H1 (cell line): Measurements from ENCODE around the gene RTN4RL2. TPM values are rescaled to one million over a fixed set of nuclear protein-coding genes. Genes with fewer than 3 reads are reported as not detected.

Experiments used
- CTCF ChIA-PET: fragments of 300-600 bp; sonication (Branson Sonifier 250); formaldehyde crosslinking; loops from one replicate; lab custom pipeline; 2021; ENCODE audit not compliant: partially characterized antibody; lab: Charles Lee
- POLR2A ChIA-PET: fragments of 300-600 bp; sonication (Branson Sonifier 250); formaldehyde crosslinking; loops from one replicate; lab custom pipeline; 2021; ENCODE audit warnings: inconsistent platforms; ENCODE audit not compliant: partially characterized antibody; lab: Charles Lee
- DNase-seq, 2 experiments: peaks; one replicate each; pipeline versions ENCODE4 v3.0.0 to v3.0.0-alpha.2; 2010 to 2022; ENCODE audit warnings: low spot score in 2 of 2, low read depth in 1 of 2, mixed read lengths in 1 of 2
- FAIRE-seq: peaks from 2 replicates; lab custom pipeline; 2011; peaks lifted over from hg19 to GRCh38; lab: Jason Lieb, UNC
- H2AFZ ChIP-seq: 2 replicates; pipeline ENCODE4 v1.8.1; 2012; ENCODE audit warnings: low read length, inconsistent platforms
- H2AK5ac ChIP-seq: 2 replicates; pipeline ENCODE4 v1.6.1; 2013; ENCODE audit warnings: low read depth, low read length
- H2BK120ac ChIP-seq: replicated peaks from 2 replicates; pipeline ENCODE3; 2013; ENCODE audit warnings: low read depth, low read length, inconsistent platforms
- H2BK12ac ChIP-seq: 2 replicates; pipeline ENCODE4 v1.6.1; 2013; ENCODE audit warnings: low read depth, low read length
- H2BK15ac ChIP-seq: 2 replicates; pipeline ENCODE4 v1.6.1; 2013; ENCODE audit warnings: low read length
- H2BK20ac ChIP-seq: 2 replicates; pipeline ENCODE4 v1.6.1; 2013; ENCODE audit warnings: low read length
- H2BK5ac ChIP-seq: 2 replicates; pipeline ENCODE4 v1.6.1; 2013; ENCODE audit warnings: low read depth, low read length
- H3K14ac ChIP-seq: 2 replicates; pipeline ENCODE4 v1.6.1; 2013; ENCODE audit warnings: inconsistent platforms; ENCODE audit not compliant: insufficient read length
- H3K18ac ChIP-seq: 2 replicates; pipeline ENCODE4 v1.6.1; 2013; ENCODE audit warnings: low read length; ENCODE audit errors: extremely low read depth
- H3K23ac ChIP-seq: 2 replicates; pipeline ENCODE4 v1.6.1; 2013; ENCODE audit warnings: inconsistent platforms; ENCODE audit not compliant: insufficient read length
- H3K23me2 ChIP-seq: 2 replicates; pipeline ENCODE4 v1.6.1; 2013; ENCODE audit warnings: low read depth, low read length
- H3K27ac ChIP-seq: 2 replicates; pipeline ENCODE4 v1.6.1; 2011; ENCODE audit warnings: low read depth, low read length, inconsistent platforms
- H3K27me3 ChIP-seq, 4 experiments: replicated peaks in 1 of 4; 1 replicate in 1 of 4; 2 replicates in 3 of 4; pipeline versions ENCODE4 v1.6.1 to v1.8.1; 2011 to 2013; ENCODE audit warnings: low read length in 3 of 4, mild to moderate bottlenecking in 3 of 4, inconsistent platforms in 2 of 4, mixed read lengths in 2 of 4, moderate library complexity in 1 of 4; ENCODE audit not compliant: control insufficient read depth in 3 of 4, insufficient read depth in 3 of 4; ENCODE audit errors: extremely low read depth in 1 of 4
- H3K36me3 ChIP-seq, 4 experiments: 2 replicates each; pipeline versions ENCODE4 v1.6.1 to v1.8.1; 2011 to 2013; ENCODE audit warnings: mild to moderate bottlenecking in 4 of 4, low read length in 3 of 4, moderate library complexity in 2 of 4, control low read depth in 1 of 4, inconsistent platforms in 1 of 4; ENCODE audit not compliant: insufficient read depth in 4 of 4, control insufficient read depth in 2 of 4
- H3K4ac ChIP-seq: replicated peaks from 2 replicates; pipeline ENCODE3; 2013; ENCODE audit warnings: low read length, low read depth, mixed read lengths, inconsistent platforms; ENCODE audit not compliant: insufficient read length
- H3K4me1 ChIP-seq, 4 experiments: replicated peaks in 1 of 4; 1 replicate in 1 of 4; 2 replicates in 3 of 4; pipeline versions ENCODE4 v1.6.1 to v1.8.1; 2011 to 2013; ENCODE audit warnings: low read length in 3 of 4, inconsistent platforms in 2 of 4, mixed read lengths in 1 of 4; ENCODE audit not compliant: insufficient read depth in 4 of 4, control insufficient read depth in 3 of 4
- H3K4me2 ChIP-seq, 2 experiments: 2 replicates each; pipeline versions ENCODE4 v1.6.1 to v1.8.1; 2011 to 2013; ENCODE audit warnings: low read depth in 2 of 2, low read length in 2 of 2, control low read depth in 1 of 2, inconsistent platforms in 1 of 2, mild to moderate bottlenecking in 1 of 2; ENCODE audit not compliant: insufficient read depth in 1 of 2
- H3K4me3 ChIP-seq, 4 experiments: fragments of 200-600, 300-600 bp in 1 of 4; sonication (generic), shearing (Covaris generic), sonication (Bioruptor Twin) in 1 of 4; 2 replicates each; pipeline versions ENCODE4 v1.5.1 to v1.8.1; 2011 to 2016; ENCODE audit warnings: low read length in 4 of 4, low read depth in 3 of 4, control low read depth in 2 of 4, inconsistent platforms in 2 of 4, mild to moderate bottlenecking in 2 of 4, mixed read lengths in 1 of 4, moderate library complexity in 1 of 4; ENCODE audit not compliant: insufficient read depth in 2 of 4; ENCODE audit errors: extremely low read depth in 1 of 4
- H3K56ac ChIP-seq: replicated peaks from 2 replicates; pipeline ENCODE3; 2013; ENCODE audit warnings: low read depth, mild to moderate bottlenecking, mixed read lengths, low read length, inconsistent platforms; ENCODE audit not compliant: insufficient read length
- H3K79me1 ChIP-seq: 2 replicates; pipeline ENCODE4 v1.6.1; 2013; ENCODE audit warnings: low read depth, low read length, control low read depth
- H3K79me2 ChIP-seq, 2 experiments: 2 replicates each; pipeline versions ENCODE4 v1.6.1 to v1.8.1; 2012 to 2013; ENCODE audit warnings: low read length in 2 of 2, mild to moderate bottlenecking in 2 of 2, inconsistent platforms in 1 of 2; ENCODE audit not compliant: insufficient read depth in 2 of 2, control insufficient read depth in 1 of 2
- H3K9ac ChIP-seq, 4 experiments: replicated peaks in 1 of 4; 1 replicate in 1 of 4; 2 replicates in 3 of 4; pipeline versions ENCODE4 v1.6.1 to v1.8.1; 2011 to 2013; ENCODE audit warnings: low read depth in 3 of 4, low read length in 3 of 4, control low read depth in 2 of 4, mild to moderate bottlenecking in 2 of 4, moderate library complexity in 2 of 4, inconsistent platforms in 1 of 4; ENCODE audit errors: extremely low read depth in 1 of 4
- H3K9me3 ChIP-seq, 2 experiments: 2 replicates each; pipeline versions ENCODE4 v1.6.1 to v1.8.1; 2012 to 2013; ENCODE audit warnings: mild to moderate bottlenecking in 2 of 2, moderate library complexity in 2 of 2, control low read depth in 1 of 2, inconsistent platforms in 1 of 2, low read depth in 1 of 2, low read length in 1 of 2, mixed read lengths in 1 of 2; ENCODE audit not compliant: insufficient read depth in 2 of 2
- H4K20me1 ChIP-seq, 2 experiments: replicated peaks in 1 of 2; 2 replicates each; pipeline versions ENCODE3 to v1.8.1; 2011 to 2013; ENCODE audit warnings: inconsistent platforms in 2 of 2, low read length in 2 of 2, mild to moderate bottlenecking in 1 of 2; ENCODE audit not compliant: insufficient read depth in 2 of 2, control insufficient read depth in 1 of 2
- H4K5ac ChIP-seq: 2 replicates; pipeline ENCODE4 v1.6.1; 2013; ENCODE audit warnings: low read length, low read depth, mixed read lengths, inconsistent platforms; ENCODE audit not compliant: insufficient read length
- H4K8ac ChIP-seq: 2 replicates; pipeline ENCODE4 v1.8.0; 2013; ENCODE audit warnings: mild to moderate bottlenecking, moderate library complexity, low read length, inconsistent platforms; ENCODE audit not compliant: insufficient read depth; ENCODE audit errors: extremely low read depth
- H4K91ac ChIP-seq: replicated peaks from 2 replicates; pipeline ENCODE3; 2013; ENCODE audit warnings: low read length, mixed read lengths, inconsistent platforms; ENCODE audit not compliant: insufficient read length
- FOSL1 ChIP-seq: IDR thresholded peaks from 2 replicates; pipeline ENCODE4 v1.6.1; 2011; ENCODE audit warnings: mild to moderate bottlenecking, low read depth, low read length, moderate library complexity; ENCODE audit not compliant: insufficient read depth
- WGBS, 2 experiments: shearing (Covaris generic) in 1 of 2; methylation state at CpG; one replicate each; pipeline versions ENCODE4 v1.1.6 to v1.1.7; 2013 to 2015; ENCODE audit warnings: low lambda C conversion rate in 2 of 2, mixed read lengths in 2 of 2, inconsistent platforms in 1 of 2, low coverage in 1 of 2, missing lambda C conversion rate in 1 of 2; ENCODE audit not compliant: insufficient replicate concordance in 2 of 2, insufficient coverage in 1 of 2, insufficient read length in 1 of 2; ENCODE audit errors: extremely low coverage in 1 of 2, missing lambda C conversion rate in 1 of 2; 5-methylcytosine and 5-hydroxymethylcytosine counted together
- polyA plus RNA-seq, 7 experiments: library from polyadenylated mRNA; depleted of rRNA in 3 of 7; stranded (reverse) in 5 of 7; unstranded in 2 of 7; fragments of >200 nt in 5 of 7; fragments of 200-250 nt in 2 of 7; gene quantifications; 1 replicate in 5 of 7; 2 replicates in 1 of 7; 4 replicates in 1 of 7; pipeline versions ENCODE4 v1.2.1 to v1.2.3, GENCODE V29; 2011 to 2013; ENCODE audit warnings: missing spikeins in 2 of 7, mixed read lengths in 2 of 7
- total RNA-seq: library from RNA; stranded (reverse); fragmentation: NEBNext Ultra II Directional; extraction: Animal tissue kit (Norgen Biotek cat#: 25700); gene quantifications from 2 replicates; pipeline ENCODE4 v1.2.1, GENCODE V29; 2021

RTN4RL2 gene
- total and polyA plus RNA-seq, 2 of the 8 experiments (the other 6 are each of a cell fraction or from before 2014, with no cell fraction given): 11.4 to 23.7 TPM

DNA sequence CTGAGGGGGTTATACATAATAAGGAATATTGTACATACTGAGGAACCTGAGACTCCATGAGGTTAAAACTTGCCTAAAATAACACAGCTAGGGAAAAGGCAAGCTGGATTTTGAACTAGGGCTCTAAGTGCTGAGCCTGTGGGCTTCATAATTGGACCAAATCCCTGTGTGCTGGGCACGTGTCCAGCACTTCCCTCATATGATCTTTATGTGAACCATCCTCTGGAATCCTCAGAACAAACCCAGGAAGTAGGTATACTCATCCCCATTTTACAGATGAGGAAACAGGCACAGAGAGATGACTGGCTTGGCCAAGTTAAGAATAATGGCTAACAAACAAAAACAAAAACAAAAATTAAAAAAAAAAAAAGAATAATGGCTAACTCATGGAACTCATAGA lies 14.9 kb downstream of the RTN4RL2 start:
- Histone ChIP-seq H3K18ac (no peak overlapping the region), H3K79me2 (no peaks in the 10 kb centered on the region), H2AFZ (no peak overlapping the region), H2BK15ac (no peak overlapping the region), H3K27me3 (peaks cover 0 to 35% (median 22%) of the 10 kb centered on the region in 4 experiments; a peak in 6 of 7 replicates), H3K9ac (no peak overlapping the region), H3K4me3 (no peak overlapping the region), H4K91ac (no peak overlapping the region), H3K23me2 (peaks cover 11% of the 10 kb centered on the region; the same call in 1 of the 2 replicates), H3K4me1 (peaks cover 6 to 30% (median 15%) of the 10 kb centered on the region in 4 experiments), H4K5ac (no peak overlapping the region), H3K36me3 (peaks cover 0 to 5% (median 0%) of the 10 kb centered on the region in 4 experiments; a peak in 1 of 8 replicates), H3K14ac (no peak overlapping the region), H3K23ac (no peak overlapping the region), H4K8ac (no peak overlapping the region), H2BK5ac (no peak overlapping the region), H3K9me3 (no peaks in the 10 kb centered on the region), H3K56ac (no peak overlapping the region), H2BK20ac (no peak overlapping the region), H3K4me2 (no peak overlapping the region; a peak in 1 of 4 replicates), H3K79me1 (no peaks in the 10 kb centered on the region), H2AK5ac (no peak overlapping the region), H2BK120ac (no peak overlapping the region), H2BK12ac (no peak overlapping the region), H3K4ac (no peak overlapping the region), H3K27ac (no peak overlapping the region), H4K20me1 (peaks cover 4 to 7% of the 10 kb centered on the region in 2 experiments)
- CTCF ChIA-PET: interaction anchor here (0.5 to 4.5 kb wide), 15 partner anchors 7 to 236 kb away, joined by 3 to 45 read pairs (median 4); partner anchors contain the start of gene RTN4RL2
- TF ChIP-seq FOSL1: no peak
- DNase-seq (no peak), FAIRE-seq (no peak)
- 92% methylated on average over 1 of the region's 1 CpG; no CpG with 5 or more reads in 1 of the 2 experiments for whole genome bisulfite sequencing, 2 experiments
- POLR2A ChIA-PET: interaction anchor here (0.7 to 5.2 kb wide), 5 partner anchors 13 to 129 kb away, joined by 3 to 60 read pairs (median 3); partner anchors contain the start of gene RTN4RL2
